GM13976 (cell line): ENCODE results near the gene TMEM163.
"Not testable (repeated sequence)": the region's sequence is repeated elsewhere in the genome, so short reads cannot be mapped to it uniquely, and the experiment has no call there.

ENCODE experiments used
- DNase-seq: peaks from one replicate; pipeline ENCODE4 v3.0.0; 2012; ENCODE audit warnings: low spot score
- CTCF ChIP-seq: IDR thresholded peaks from 2 replicates; pipeline ENCODE4 v1.5.1; 2012; ENCODE audit warnings: borderline replicate concordance, mild to moderate bottlenecking; ENCODE audit not compliant: insufficient read depth; ENCODE audit errors: extremely low read depth, missing control alignments, control extremely low read depth
- in situ Hi-C: fragments of 300-500 bp; cut with MboI; formaldehyde crosslinking; loops from one replicate; pipeline ENCODE4 v1.12.0; 2022; ENCODE audit warnings: low sequenced_read_pairs, mixed read lengths, inconsistent platforms; ENCODE audit not compliant: unreplicated experiment

The TMEM163 gene

GRCh38 chr2:134567666-134568065 lies 151.1 kb downstream of the TMEM163 start:
- TF ChIP-seq CTCF, result no peak
- DNase-seq, result no peak
- in situ Hi-C loops, result no loop called here

- in situ Hi-C loops, DNase-seq: not testable (repeated sequence)
These were observed 153.8 kb downstream of the TMEM163 start for GRCh38 chr2:134564955-134565354.

- in situ Hi-C loops, result no loop called here
These were observed 154.3 kb downstream of the TMEM163 start for GRCh38 chr2:134564549-134564948.

GRCh38 chr2:134558208-134558830 lies 160.5 kb downstream of the TMEM163 start:
- in situ Hi-C loops, result no loop called here
- TF ChIP-seq CTCF, result no peak
- DNase-seq, result no peak

More at GRCh38 chr2:134564549-134564948, 154.3 kb downstream of the TMEM163 start:
- DNase-seq, result no peak
- TF ChIP-seq CTCF, result no peak

- no peak for DNase-seq
- in situ Hi-C loops, result no loop called here
- TF ChIP-seq CTCF, result no peak
These were observed 163.4 kb downstream of the TMEM163 start for GRCh38 chr2:134555411-134555810.

GRCh38 chr2:134553657-134554056 lies 165.1 kb downstream of the TMEM163 start:
- DNase-seq, result no peak
- TF ChIP-seq CTCF, result no peak
- in situ Hi-C loops, result no loop called here

GRCh38 chr2:134550566-134551164 lies 168.1 kb downstream of the TMEM163 start:
- no peak for TF ChIP-seq CTCF
- in situ Hi-C loops, result no loop called here

More at GRCh38 chr2:134550566-134551164, 168.1 kb downstream of the TMEM163 start:
- DNase-seq, result no peak
